ENCODE measurements around the gene ROCK1.
"Not testable (repeated sequence)": the region's sequence is repeated elsewhere in the genome, so short reads cannot be mapped to it uniquely, and the experiment has no call there.

Gene ROCK1

GRCh38 chr18:21111346-21112139 lies at the start of gene ROCK1:
Gene ROCK1 (minus strand): TSS chr18:21111813. CDS start chr18:21110910, 903 bp downstream.
- H3K9me3 Mint-ChIP-seq, result no peaks in the 10 kb centered on the region
- H3K4me3 Mint-ChIP-seq, result no peak within 1 kb of the TSS
- H3K36me3 Mint-ChIP-seq (ENCODE audit: low read depth), result peaks cover 7% of the 10 kb centered on the region
- peaks cover 2% of the 10 kb centered on the region for H3K27me3 Mint-ChIP-seq (ENCODE audit: low read depth, poor library complexity)
- H3K27ac Mint-ChIP-seq, result peak within 1 kb of the TSS; percentile 96
- TF ChIP-seq CTCF (IDR thresholded peaks at IDR 0.05), result no peak
- H3K4me1 Mint-ChIP-seq, result peaks cover 17% of the 10 kb centered on the region
- DNase-seq, result peak; percentile 99

DNA sequence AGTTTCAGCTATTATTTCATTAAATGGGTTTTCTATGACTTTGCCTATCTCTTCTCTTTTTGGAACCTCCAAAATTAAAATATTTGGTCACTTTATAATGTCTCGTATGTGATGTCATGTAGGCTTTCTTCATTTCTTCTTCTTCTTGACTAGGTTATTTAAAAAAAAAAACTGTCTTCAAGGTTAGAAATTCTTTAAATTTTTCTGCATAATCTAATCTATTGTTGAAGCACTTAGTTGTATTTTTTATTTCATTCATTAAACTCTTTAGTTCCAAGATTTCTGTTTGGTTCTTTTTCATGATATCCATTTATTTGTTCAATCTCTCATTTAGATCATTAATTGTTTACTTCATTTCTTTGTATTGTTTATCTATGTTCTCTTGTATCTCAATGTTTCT lies 43.8 kb upstream of the ROCK1 start:
- no peak overlapping the region for H3K4me3 Mint-ChIP-seq
- no peak for TF ChIP-seq CTCF (IDR thresholded peaks at IDR 0.05)

DNA sequence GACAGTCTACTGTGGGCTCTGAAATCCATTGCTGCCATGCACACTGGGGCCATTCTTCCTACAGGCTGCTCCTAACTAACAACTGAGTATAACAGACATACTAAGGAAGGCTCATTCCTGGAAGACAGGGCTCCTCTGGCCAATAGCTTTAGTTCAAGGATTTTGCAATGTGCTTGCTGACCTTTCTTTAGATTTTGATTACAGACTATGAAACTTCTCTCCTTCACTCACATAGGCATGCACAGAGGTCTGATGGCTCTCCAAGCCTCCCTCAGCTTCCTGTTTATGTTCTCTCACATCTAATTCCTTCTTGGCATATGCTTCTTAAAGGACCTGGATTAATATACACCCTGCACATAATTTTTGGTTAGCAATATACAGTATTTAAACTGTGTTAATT lies 34.4 kb upstream of the ROCK1 start:
- TF ChIP-seq CTCF (IDR thresholded peaks at IDR 0.05), result no peak
- H3K4me3 Mint-ChIP-seq, result no peak overlapping the region
- no peak for DNase-seq
- no peak overlapping the region for H3K27ac Mint-ChIP-seq
- H3K36me3 Mint-ChIP-seq (ENCODE audit: low read depth), result no peaks in the 10 kb centered on the region
- peaks cover 3% of the 10 kb centered on the region for H3K27me3 Mint-ChIP-seq (ENCODE audit: low read depth, poor library complexity)
- no peaks in the 10 kb centered on the region for H3K4me1 Mint-ChIP-seq
- H3K9me3 Mint-ChIP-seq, result peaks cover 17% of the 10 kb centered on the region

More for the DNA sequence above, 43.8 kb upstream of the ROCK1 start:
- H3K36me3 Mint-ChIP-seq (ENCODE audit: low read depth), result peaks cover 9% of the 10 kb centered on the region
- H3K27me3 Mint-ChIP-seq (ENCODE audit: low read depth, poor library complexity), result peaks cover 12% of the 10 kb centered on the region
- no peaks in the 10 kb centered on the region for H3K4me1 Mint-ChIP-seq
- peaks cover 44% of the 10 kb centered on the region for H3K9me3 Mint-ChIP-seq
- DNase-seq, result no peak
- no peak overlapping the region for H3K27ac Mint-ChIP-seq

DNA sequence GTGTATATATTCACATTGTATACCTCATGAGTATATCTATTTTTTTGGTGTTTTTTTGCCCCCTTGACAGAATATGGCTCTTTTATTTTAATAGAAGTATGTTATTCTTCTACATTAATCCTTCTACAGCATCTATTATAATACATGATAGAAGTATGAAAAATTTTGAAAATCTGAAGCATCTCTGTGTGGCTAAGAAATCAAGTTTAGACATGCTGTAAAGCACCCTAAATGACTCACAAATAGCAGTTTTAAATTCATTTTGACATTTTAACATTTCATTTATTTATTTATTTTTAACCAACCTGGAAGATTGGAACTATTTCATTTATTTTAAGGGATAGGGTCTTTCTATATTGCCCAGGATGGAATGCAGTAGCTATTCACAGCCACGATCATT lies 33.8 kb upstream of the ROCK1 start:
- Mint-ChIP-seq H3K9me3 (peaks cover 11% of the 10 kb centered on the region), H3K27ac (no peak overlapping the region), H3K36me3 (ENCODE audit: low read depth) (no peaks in the 10 kb centered on the region), H3K4me3 (no peak overlapping the region), H3K27me3 (ENCODE audit: low read depth, poor library complexity) (peaks cover 6% of the 10 kb centered on the region), H3K4me1 (no peaks in the 10 kb centered on the region)
- TF ChIP-seq CTCF (IDR thresholded peaks at IDR 0.05), result no peak
- DNase-seq, result no peak

DNA sequence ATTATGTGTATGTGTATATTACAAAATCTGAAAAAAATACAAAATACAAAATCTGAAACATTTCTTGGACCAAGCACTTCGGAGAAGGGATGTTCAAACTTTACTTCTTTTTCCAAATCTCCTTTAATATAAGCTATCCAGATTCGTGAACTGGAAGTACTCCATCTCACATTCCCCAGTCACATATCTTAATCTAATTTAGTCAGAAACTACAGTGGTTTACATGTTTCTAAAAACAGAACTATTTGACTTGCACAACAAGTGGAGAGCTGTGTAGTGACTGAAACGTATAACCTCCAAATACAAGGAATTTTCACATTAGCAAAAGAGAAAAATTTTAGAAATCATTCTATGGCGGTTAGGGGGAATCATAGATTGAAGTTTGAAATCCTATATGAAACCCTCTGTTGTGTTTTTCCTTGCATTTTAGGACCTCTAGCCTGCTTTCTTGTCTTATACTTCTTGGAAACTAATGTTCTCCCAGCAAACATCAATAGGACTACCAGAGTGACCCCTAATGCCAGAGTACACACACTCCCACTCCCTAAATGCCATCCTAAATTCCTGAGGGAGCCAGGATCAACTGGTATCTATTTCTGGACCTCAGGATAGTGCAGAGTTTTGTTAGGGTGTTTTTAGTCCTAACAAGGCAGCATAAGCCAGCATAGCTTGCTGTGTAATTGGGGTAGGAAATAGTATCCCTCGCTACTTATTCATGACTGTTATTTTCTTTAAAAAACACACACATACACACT lies 30.2 kb upstream of the ROCK1 start:
- no peaks in the 10 kb centered on the region for H3K4me1 Mint-ChIP-seq
- no peak for DNase-seq
- no peak for TF ChIP-seq CTCF (IDR thresholded peaks at IDR 0.05)
- no peak overlapping the region for H3K4me3 Mint-ChIP-seq
- no peak overlapping the region for H3K27ac Mint-ChIP-seq
- peaks cover 15% of the 10 kb centered on the region for H3K9me3 Mint-ChIP-seq
- peaks cover 9% of the 10 kb centered on the region for H3K36me3 Mint-ChIP-seq (ENCODE audit: low read depth)
- peaks cover 7% of the 10 kb centered on the region for H3K27me3 Mint-ChIP-seq (ENCODE audit: low read depth, poor library complexity)

- not testable (repeated sequence) for H3K27me3 Mint-ChIP-seq (ENCODE audit: low read depth, poor library complexity); H3K27ac Mint-ChIP-seq; H3K36me3 Mint-ChIP-seq (ENCODE audit: low read depth); H3K4me1 Mint-ChIP-seq; H3K4me3 Mint-ChIP-seq; DNase-seq
- peaks cover 28% of the 10 kb centered on the region for H3K9me3 Mint-ChIP-seq
Measured at GRCh38 chr18:21137719-21138488, 26.3 kb upstream of the ROCK1 start.

Data from nephron progenitor cell (in vitro differentiated cells).